GM21576 (cell line): ENCODE data around the gene RAB38.

Experiments
- ATAC-seq: cut with Tn5 transposase; IDR thresholded peaks from one replicate; pipeline ENCODE4 v1.9.1; 2021; ENCODE audit warnings: mild to moderate bottlenecking, moderate library complexity; ENCODE audit not compliant: unreplicated experiment

RAB38 gene

DNA sequence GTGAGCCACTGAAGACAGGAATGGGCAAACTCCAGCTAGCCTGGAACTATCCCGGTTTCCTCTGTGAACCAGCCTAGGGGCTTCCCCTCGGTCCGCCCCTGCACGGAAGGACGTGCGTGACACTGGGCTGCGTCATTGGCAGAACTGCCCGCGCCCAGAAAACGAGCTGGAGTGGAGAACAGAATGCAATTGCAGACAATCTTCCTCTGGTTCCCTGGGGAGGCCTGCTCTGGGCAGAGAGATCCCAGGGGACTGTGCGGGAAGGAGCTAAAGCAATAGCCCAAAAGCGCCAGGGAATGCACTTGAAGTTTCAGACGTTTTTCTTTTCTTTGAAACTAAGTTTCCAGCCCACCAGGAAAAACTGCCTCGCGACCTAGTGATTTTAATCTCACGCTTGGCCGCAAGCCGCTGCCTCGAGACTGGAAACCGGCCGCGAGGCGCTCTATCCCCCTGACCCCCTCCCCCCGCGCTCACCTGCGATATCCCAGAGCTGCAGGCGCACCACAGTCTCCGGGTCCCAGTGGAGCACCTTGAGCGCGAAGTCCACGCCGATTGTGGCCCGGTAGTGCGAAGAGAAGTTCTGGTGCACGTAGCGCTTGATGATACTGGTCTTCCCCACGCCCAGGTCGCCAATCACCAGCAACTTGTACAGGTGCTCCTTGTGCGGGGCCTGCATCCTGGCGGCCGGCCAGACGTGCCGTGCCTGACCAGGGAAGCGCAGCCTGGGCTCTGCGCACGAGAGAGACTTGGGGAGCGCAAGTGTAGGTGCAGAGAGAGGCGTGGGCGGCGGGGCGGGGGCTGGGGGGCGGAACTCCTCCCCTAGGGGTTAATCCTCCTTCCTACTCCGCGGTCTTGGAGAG, at the start of gene RAB38:
TSS of gene RAB38 (minus strand) at position 735 of the 860 bp plus-strand sequence. CDS start at position 676, 59 bp downstream.
- peak; percentile 39 for ATAC-seq

DNA sequence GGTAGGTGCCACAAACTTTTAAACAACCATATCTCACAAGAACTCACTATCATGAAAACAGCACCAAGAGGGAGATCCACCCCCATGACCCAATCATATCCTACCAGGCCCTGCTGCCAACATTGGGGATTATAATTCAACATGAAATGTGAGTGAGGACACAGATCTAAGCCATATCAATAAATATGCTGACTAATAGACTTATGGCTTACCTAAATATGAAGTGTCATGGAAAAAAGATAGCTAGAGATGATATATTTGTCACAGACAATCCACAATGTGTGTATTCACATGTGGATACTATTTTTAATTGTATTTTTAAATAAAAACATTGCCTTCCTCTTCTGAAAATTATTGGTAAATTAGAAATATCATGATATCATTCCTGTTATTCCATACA, 38.2 kb upstream of the RAB38 start:
- ATAC-seq = no peak

DNA sequence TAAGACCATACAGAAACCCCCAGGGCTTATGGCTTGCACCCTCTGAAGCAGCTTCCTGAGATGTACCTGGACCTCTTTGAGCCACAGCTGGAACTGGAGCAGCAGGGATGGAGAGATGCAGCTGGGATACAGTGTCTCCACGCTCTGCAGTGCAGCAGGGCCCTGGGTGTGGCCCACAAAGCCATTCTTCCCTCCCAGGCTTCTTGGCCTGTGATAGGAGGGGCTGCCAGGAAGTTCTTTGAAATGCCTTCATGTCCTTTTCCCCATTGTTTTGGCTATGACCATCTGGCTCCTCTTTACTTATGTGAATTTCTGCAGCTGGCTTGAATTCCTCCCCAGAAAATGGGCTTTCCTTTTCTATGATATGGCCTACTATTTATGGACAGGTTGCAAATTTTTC, 37.1 kb upstream of the RAB38 start:
- no peak for ATAC-seq

DNA sequence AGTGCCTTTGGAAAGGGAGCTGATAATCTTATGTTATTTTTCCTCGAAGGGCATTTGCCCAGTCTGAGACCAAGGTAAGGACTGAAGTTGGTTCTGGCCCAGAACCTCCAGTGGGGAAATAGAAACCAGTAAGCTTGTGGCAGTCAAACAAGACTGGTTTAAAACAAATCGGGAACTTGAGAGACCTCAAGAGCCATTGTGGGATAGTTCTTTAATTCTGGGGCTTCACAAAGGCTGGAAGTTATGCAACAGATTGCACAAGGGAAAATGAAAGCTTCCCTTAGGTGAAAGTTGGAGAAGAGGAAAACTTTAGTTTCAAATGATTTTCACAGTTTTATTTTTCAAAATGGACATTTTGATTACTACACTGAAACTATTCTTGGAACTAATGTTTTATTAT, 33.5 kb upstream of the RAB38 start:
- ATAC-seq = no peak

DNA sequence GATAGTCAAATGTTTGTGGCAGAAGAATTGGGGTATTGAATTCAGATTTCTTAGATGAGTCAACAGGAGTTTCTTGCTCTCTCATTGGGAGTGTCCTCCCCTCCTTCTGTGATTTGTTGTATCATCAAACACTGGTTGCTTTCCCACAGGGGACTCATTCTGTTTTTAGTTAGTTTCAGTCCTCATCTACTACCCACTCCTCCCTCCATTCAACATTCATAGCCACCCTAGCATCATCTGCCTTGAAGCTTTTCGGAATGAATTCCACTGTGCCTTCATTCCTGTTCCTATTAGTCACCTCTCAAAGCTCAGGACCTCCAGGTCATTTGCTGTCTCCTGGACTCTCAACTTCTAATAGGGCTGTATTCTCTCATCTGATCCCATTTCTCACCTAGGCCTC, 31.5 kb upstream of the RAB38 start:
- ATAC-seq = no peak

DNA sequence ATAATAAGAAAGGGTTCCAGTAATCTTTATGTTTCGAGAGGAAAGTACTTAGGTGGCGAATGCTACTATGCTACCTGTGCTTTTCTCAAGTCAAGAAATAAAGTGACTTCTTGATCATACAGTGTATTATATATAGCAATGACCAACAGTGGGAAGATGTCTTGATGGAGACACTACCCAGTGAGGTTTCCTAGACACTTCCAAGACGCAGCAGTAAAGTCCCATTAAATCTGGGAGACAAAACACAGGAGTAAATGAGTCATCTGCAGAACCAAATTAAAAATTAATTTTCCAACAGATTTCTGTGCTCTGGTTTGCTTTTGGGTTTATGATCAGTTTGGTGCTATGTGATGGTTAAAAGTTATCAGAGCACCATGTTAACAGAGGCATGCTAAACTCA, 29.1 kb upstream of the RAB38 start:
- ATAC-seq = no peak

DNA sequence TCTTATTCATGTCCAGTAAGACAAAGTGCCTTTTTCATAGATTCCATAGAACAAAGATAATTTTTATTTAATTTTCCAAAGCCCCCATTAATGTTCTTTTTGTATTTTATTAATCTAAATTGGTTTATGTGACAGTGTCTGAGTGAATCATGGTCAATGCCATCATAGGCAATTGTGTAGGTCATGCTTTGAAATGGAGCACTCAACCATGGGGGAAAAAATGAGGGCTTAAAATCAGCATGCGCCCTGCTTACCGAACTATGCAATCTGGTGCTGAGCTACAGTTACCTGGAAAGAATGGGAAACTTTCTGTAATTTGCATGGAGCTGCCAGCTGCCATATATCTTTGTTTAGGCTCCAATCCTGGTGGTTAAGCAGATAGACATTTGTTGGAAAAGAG, 28.4 kb upstream of the RAB38 start:
- ATAC-seq = no peak

DNA sequence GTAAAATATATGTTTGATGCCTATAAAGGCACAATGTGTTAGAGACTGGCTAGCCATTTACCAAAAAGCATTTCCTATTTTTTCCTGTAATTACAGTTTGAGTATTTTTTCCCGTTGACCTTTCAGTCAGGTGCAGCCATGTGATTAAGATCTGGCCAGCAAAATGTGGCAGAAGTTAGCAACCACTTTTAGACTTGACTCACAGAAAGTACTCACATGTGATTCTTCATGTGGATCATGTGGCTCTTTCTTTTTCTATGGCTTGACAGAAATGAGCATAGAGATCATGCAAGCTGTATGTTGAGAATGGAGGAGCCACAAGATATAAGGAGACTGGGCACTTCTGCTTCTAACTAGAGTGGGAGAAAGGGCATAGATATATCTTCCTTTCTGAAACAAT, 27.3 kb upstream of the RAB38 start:
- ATAC-seq = no peak

DNA sequence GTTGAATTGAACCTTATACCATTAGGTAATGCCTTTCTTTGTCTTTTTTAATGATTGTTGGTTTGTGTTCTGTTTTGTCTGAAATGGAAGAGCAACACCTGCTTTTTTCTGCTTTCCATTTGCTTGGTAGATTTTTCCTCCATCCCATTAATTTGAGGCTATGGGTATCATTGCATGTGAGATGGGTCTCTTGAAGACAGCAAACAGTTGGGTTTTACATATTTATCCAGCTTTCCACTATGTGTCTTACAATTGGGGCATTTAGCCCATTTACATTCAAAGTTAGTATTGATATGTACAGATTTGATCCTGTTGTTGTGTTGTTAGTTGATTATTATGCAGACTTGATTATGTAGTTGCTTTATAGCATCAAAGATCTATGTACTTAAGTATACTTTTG, 21.1 kb upstream of the RAB38 start:
- ATAC-seq = no peak

DNA sequence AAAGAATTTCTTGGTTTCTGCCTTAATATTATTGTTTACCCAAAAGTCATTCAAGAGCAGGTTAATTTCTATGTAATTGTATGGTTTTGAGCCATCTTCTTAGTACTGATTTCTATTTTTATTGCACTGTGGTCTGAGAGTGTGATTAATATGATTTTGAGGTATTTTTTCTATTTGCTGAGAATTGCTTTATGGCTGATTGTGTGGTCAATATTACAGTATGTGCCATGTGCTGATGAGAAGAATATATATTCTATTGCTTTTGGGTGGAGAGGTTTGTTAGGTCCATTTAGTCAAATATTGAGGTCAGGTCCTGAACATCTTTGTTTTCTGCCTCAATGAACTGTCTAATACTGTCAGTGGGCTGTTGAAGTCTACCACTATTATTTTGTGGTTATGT, 20.7 kb upstream of the RAB38 start:
- no peak for ATAC-seq

DNA sequence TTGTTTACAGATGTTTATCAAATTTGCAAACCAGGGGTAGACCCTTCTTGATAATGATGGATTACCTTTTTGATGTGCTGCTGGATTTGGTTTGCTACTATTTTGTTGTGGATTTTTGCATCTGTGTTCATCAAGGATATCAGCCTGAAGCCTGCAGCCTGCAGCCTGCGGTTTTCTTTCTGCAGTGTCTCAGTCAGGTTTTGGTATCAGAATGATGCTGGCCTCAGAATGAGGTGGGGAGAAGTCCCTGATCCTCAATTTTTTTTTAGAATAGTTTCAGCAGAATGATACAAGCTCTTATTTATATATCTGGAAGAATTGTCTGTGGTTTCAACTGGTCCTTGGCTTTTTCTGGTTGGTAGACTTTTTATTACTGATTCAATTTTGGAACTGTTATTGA, 19.7 kb upstream of the RAB38 start:
- ATAC-seq = peak; percentile 86

DNA sequence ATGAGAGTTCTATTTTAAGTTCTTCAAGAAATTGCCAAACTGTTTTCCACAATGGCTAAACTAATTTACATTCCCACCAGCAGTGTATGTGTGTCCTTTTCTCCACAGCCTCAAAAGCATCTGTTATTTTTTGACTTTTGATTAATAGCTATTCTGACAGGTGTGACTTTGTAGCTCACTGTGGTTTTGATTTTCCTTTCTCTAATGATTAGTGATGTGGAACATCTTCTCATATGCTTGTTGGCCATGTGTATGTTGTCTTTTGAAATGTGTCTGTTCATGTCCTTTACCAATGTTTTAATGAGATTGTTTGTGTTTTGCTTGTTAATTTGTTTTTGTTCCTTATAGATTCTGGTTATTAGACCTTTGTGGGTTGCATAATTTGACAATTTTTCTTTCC, 18.0 kb upstream of the RAB38 start:
- ATAC-seq = no peak

DNA sequence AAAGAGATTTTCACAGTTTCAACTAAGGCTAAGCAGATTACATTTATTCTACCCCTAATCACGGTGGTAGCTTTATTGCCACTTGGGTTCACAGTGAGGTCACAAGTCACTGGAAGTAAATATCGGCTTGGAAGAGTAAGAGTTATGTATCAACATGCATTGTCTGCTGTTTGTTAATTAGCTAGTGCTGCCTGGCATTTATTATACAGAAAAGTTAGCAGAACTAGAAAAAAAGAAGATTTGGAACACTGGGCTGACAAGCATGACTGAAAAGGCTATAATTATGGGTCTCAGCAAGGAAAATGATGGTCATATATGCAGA, 13.7 kb upstream of the RAB38 start:
- no peak for ATAC-seq

DNA sequence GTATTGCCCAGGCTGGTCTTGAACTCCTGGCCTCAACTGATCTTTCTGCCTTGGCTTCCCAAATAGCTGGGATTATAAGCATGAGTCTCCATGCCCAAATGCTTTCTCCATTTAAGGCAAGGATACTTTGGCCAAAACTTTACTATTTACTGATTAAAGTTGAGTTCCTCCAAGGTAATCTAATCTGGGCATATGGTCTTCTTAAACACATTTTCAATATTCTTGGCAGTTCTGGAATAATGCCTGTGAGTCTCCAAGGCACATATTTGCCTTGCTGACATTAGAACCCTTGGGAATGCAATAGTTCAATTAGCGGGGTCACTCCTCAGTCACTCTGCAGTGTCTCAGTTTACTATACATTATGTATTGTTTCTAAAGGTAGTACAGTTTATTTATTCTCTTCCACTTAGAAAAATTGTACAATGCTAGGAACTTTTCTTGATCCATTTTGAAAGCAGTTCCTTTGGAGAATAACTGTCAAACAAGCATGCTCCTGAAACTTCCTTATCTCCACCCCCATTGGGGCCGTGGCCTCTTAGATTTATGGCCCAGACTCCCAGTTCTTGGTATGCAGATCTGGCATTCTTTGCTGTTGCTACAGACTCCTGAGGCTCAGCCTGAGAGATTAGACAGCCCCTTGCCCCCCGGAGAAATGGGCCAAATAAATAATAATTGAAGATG, 13.1 kb upstream of the RAB38 start:
- ATAC-seq = no peak

DNA sequence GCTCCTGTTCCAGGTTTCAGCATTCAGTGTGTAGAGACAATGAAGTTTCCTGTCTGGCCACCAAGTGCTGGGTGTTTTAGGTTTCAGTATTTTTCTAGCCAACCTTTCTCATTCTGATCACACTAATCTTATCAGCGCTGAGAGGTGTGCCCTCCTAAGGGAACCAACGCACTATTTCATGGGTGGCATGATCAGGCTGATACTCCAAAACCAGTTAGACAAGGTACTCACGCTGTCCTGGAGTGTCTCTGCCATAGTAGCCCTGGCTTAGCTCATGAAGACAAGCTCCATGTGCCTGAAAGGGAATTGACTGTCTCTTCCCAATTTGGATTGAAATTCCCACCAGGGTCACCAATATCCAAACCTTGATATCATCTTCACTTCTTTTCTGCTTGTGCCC, 8.0 kb upstream of the RAB38 start:
- no peak for ATAC-seq

DNA sequence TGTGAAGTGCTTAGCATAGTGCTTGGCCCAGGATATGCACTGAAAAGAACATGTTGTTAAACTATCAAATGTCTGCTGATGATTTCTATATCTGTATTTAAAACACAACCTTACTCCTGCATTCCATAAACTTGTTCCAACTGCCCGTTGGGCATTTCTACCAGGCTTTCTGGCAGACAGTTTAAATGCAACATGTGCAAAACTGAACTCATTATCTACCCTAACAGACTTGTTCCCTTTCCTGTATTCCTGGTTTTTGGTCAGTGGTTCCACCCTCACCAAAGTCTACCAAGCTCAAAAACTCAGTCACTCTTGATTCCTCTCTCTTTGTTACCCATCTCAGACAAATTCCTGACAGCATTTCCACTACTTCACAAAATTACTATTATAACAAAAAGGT, 6.5 kb upstream of the RAB38 start:
- ATAC-seq = no peak

DNA sequence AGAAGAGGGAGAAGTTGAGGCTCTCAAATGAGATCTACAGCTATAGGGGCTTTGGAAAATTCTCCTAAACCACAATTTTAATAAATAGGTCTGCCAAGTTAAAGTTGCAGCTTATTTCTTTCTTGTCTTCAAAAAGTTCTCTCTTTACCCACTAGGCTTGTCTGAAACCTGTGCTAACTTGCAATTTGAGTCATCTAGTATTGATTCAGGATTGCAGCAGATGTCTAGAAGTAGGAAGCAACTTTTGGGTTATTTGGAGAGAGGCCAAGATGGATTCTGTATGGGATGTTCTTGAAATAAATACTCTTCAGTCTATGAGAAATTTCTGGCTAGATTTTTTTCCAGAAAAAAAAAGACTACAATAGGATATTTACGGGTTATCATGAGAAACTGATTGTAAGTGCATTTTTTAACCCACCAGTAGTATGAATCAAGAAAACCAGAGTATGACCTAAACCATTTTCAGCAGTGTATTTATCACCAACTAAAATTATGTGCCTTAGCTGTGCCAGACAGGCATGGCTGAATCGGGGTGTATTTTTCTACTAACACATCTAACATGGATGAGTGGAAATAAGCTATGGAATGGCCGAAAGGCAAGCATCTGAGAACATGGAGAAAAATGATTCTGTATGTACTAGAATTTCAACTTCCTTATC, 4.9 kb upstream of the RAB38 start:
- ATAC-seq = peak; percentile 33

DNA sequence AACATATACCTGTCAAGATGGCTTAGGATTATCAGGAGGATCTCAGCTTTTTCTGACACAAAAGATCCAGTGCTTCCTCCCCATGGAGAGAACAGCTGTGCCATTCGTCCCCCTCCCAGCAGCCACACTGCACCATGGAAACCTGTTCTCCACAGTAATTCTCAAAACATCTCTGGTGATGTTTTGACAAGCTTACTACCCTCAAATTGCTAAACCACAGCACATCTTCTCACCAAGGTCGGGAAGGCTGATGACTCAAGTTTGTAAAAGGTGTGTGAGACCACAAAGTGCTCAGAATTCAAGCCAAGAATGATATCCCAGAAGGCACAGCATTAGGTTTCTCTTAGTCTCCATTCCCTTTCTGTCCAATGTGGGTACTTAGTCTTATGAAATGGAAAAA, 3.9 kb upstream of the RAB38 start:
- peak; percentile 52 for ATAC-seq

DNA sequence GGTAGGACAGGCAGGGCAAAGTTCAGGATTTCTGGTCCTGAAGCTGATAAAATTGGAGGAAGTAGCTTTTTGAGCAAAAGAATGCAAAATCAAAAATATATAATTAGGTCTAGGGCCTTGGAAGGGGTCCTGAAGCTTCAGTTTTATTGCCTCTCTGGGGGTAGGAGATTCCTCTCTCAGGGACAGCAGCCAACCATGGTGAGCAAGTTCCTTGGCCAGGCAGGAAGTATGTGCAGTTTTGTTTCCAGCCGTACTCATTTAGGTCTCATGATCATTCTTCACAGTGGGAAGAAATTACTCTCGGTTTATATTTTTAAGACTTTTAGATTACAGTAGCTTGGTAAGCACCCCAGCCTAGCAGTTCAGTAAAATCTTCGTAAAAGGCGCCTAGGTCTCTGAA, 2.9 kb upstream of the RAB38 start:
- ATAC-seq = no peak

DNA sequence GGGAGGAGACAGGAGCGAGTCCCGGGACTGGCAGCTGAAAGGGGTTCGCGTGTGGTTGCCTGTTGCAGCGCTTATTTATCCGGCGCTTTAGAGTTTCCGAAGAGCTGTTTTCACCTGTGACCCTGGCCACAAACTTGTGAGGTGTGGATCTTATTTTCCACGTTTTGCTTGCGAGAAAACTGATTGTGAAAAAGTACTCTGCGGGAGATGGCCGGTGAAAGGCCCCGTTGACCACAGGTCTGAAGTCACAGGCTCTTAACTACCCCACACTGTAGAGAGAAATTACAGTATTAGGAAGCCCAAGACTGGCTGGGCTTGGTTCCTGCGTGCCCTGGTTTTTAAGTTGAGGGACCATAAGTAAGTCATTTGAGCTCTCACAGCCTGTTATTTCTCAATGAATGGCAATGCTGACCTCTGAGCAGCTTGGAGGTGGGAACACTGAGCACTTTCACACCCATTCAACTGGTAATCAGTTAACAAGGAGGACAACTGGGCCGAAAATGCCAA, 379 bp upstream of the RAB38 start:
- ATAC-seq = peak; percentile 11

DNA sequence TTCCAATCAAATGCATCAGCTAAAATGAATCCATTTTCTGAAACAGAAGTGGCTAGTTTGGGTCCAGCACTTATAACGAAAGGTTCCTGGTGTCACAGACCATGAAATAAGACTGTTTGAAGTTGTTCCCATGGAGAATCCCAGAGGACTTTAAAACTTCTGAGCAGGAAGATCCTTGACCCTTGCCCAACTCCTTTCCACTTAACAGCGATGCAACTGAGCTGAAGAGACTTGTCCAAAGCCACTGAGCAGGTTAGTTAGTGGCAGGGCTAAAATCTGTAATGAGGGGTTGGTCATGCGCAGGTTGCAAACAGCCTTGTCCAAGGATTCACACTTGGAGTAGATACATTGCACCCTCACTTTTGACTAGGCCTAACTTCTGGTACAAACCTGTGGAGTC, 1.3 kb downstream of the RAB38 start:
- no peak for ATAC-seq

DNA sequence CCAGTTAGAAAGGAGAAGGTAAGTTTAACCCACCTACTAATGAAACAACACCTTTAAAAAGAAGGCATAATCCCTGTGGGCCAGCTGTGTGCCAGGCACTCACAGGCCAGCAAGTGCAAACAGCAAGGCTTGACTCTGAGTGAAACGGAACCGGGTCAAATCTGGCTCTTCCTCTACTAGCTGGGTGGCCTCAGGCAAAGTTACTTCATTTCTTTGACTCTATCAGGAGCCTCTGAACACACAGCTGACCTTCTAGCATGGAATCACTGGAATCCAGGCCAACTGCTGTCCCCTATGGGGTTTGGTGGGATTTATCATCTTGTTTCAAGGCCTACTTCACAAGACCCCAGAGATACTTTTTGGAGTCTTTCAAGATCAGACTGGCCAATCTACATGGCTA, 3.3 kb downstream of the RAB38 start:
- ATAC-seq = no peak
